ENCODE results near the gene RUSF1.
A peak's percentile ranks its signal among the peaks of the same experiment; 100 is the strongest.
"Not testable (repeated sequence)": the region's sequence is repeated elsewhere in the genome, so short reads cannot be mapped to it uniquely, and the experiment has no call there.

Gene RUSF1

GRCh38 chr16:31455601-31456314 lies 52.4 kb downstream of the RUSF1 start:
- H3K36me3 ChIP-seq (ENCODE audit: insufficient read depth, insufficient read length, low read length) = peaks cover 30% of the 10 kb centered on the region
- no peaks in the 10 kb centered on the region; the same call in 1 of the 2 replicates for H3K9me3 ChIP-seq (ENCODE audit: insufficient read depth, low read length)
- H3K4me1 ChIP-seq (ENCODE audit: insufficient read depth, insufficient read length) = peaks cover 22% of the 10 kb centered on the region
- TF ChIP-seq YY1 (IDR thresholded peaks at IDR 0.05; ENCODE audit: insufficient read depth, insufficient read length) (no peak), SUZ12 (IDR thresholded peaks at IDR 0.05; ENCODE audit: extremely low read depth, insufficient read depth, insufficient read length) (no peak), ZNF274 (IDR thresholded peaks at IDR 0.05; ENCODE audit: low read depth, low read length) (no peak)
- H3K9ac ChIP-seq (ENCODE audit: insufficient read length, low read depth) = no peak overlapping the region
- H3K27me3 ChIP-seq (ENCODE audit: insufficient read depth, insufficient read length) = no peaks in the 10 kb centered on the region
- no peak overlapping the region for H3K4me3 ChIP-seq (ENCODE audit: insufficient read length, low read depth)
- DNase-seq (ENCODE audit: low read depth, low spot score) = no peak

- Histone ChIP-seq H3K36me3 (ENCODE audit: insufficient read depth, insufficient read length, low read length) (peaks cover 30% of the 10 kb centered on the region), H3K4me3 (ENCODE audit: insufficient read length, low read depth) (no peak overlapping the region), H3K9me3 (ENCODE audit: insufficient read depth, low read length) (no peaks in the 10 kb centered on the region; the same call in 1 of the 2 replicates), H3K27me3 (ENCODE audit: insufficient read depth, insufficient read length) (no peaks in the 10 kb centered on the region), H3K4me1 (ENCODE audit: insufficient read depth, insufficient read length) (peaks cover 24% of the 10 kb centered on the region), H3K9ac (ENCODE audit: insufficient read length, low read depth) (peak overlapping the region; percentile 53)
- DNase-seq (ENCODE audit: low read depth, low spot score) = no peak
- TF ChIP-seq ZNF274 (IDR thresholded peaks at IDR 0.05; ENCODE audit: low read depth, low read length) (no peak), SUZ12 (IDR thresholded peaks at IDR 0.05; ENCODE audit: extremely low read depth, insufficient read depth, insufficient read length) (no peak), YY1 (IDR thresholded peaks at IDR 0.05; ENCODE audit: insufficient read depth, insufficient read length) (no peak)
Measured at GRCh38 chr16:31453255-31454204, 54.7 kb downstream of the RUSF1 start.

- TF ChIP-seq YY1 (IDR thresholded peaks at IDR 0.05; ENCODE audit: insufficient read depth, insufficient read length) (no peak), ZNF274 (IDR thresholded peaks at IDR 0.05; ENCODE audit: low read depth, low read length) (no peak), SUZ12 (IDR thresholded peaks at IDR 0.05; ENCODE audit: extremely low read depth, insufficient read depth, insufficient read length) (no peak)
- Histone ChIP-seq H3K27me3 (ENCODE audit: insufficient read depth, insufficient read length) (no peaks in the 10 kb centered on the region), H3K4me1 (ENCODE audit: insufficient read depth, insufficient read length) (peaks cover 17% of the 10 kb centered on the region), H3K4me3 (ENCODE audit: insufficient read length, low read depth) (no peak overlapping the region), H3K9me3 (ENCODE audit: insufficient read depth, low read length) (no peaks in the 10 kb centered on the region; the same call in 1 of the 2 replicates), H3K36me3 (ENCODE audit: insufficient read depth, insufficient read length, low read length) (peaks cover 24% of the 10 kb centered on the region), H3K9ac (ENCODE audit: insufficient read length, low read depth) (no peak overlapping the region)
- DNase-seq (ENCODE audit: low read depth, low spot score) = peak; percentile 74
Measured at GRCh38 chr16:31452631-31453106, 55.5 kb downstream of the RUSF1 start.

- Histone ChIP-seq H3K9ac (ENCODE audit: insufficient read length, low read depth) (peak overlapping the region; percentile 29), H3K36me3 (ENCODE audit: insufficient read depth, insufficient read length, low read length) (peaks cover 16% of the 10 kb centered on the region), H3K4me3 (ENCODE audit: insufficient read length, low read depth) (no peak overlapping the region), H3K4me1 (ENCODE audit: insufficient read depth, insufficient read length) (peaks cover 16% of the 10 kb centered on the region), H3K9me3 (ENCODE audit: insufficient read depth, low read length) (no peaks in the 10 kb centered on the region), H3K27me3 (ENCODE audit: insufficient read depth, insufficient read length) (no peaks in the 10 kb centered on the region)
- DNase-seq (ENCODE audit: low read depth, low spot score) = no peak
- TF ChIP-seq SUZ12 (IDR thresholded peaks at IDR 0.05; ENCODE audit: extremely low read depth, insufficient read depth, insufficient read length) (no peak), YY1 (IDR thresholded peaks at IDR 0.05; ENCODE audit: insufficient read depth, insufficient read length) (no peak), ZNF274 (IDR thresholded peaks at IDR 0.05; ENCODE audit: low read depth, low read length) (no peak)
Measured at GRCh38 chr16:31451681-31452351, 56.4 kb downstream of the RUSF1 start.

GRCh38 chr16:31451201-31451600 lies 57.0 kb downstream of the RUSF1 start:
- Histone ChIP-seq H3K4me1 (ENCODE audit: insufficient read depth, insufficient read length) (peaks cover 16% of the 10 kb centered on the region), H3K27me3 (ENCODE audit: insufficient read depth, insufficient read length) (no peaks in the 10 kb centered on the region), H3K36me3 (ENCODE audit: insufficient read depth, insufficient read length, low read length) (peaks cover 10% of the 10 kb centered on the region), H3K4me3 (ENCODE audit: insufficient read length, low read depth) (no peak overlapping the region), H3K9ac (ENCODE audit: insufficient read length, low read depth) (peak overlapping the region; percentile 29), H3K9me3 (ENCODE audit: insufficient read depth, low read length) (no peaks in the 10 kb centered on the region)
- TF ChIP-seq YY1 (IDR thresholded peaks at IDR 0.05; ENCODE audit: insufficient read depth, insufficient read length) (no peak), ZNF274 (IDR thresholded peaks at IDR 0.05; ENCODE audit: low read depth, low read length) (no peak), SUZ12 (IDR thresholded peaks at IDR 0.05; ENCODE audit: extremely low read depth, insufficient read depth, insufficient read length) (no peak)
- no peak for DNase-seq (ENCODE audit: low read depth, low spot score)

GRCh38 chr16:31445931-31446330 lies 62.3 kb downstream of the RUSF1 start:
- not testable (repeated sequence) for H3K4me3 ChIP-seq (ENCODE audit: insufficient read length, low read depth); DNase-seq (ENCODE audit: low read depth, low spot score); H3K4me1 ChIP-seq (ENCODE audit: insufficient read depth, insufficient read length); H3K27me3 ChIP-seq (ENCODE audit: insufficient read depth, insufficient read length); H3K9me3 ChIP-seq (ENCODE audit: insufficient read depth, low read length); H3K36me3 ChIP-seq (ENCODE audit: insufficient read depth, insufficient read length, low read length); H3K9ac ChIP-seq (ENCODE audit: insufficient read length, low read depth)
